Upper lobe of left lung (tissue), 4 donors: ENCODE data around the gene FHOD3.

Experiments used
- CTCF ChIP-seq, 6 experiments: fragments of 450-650 bp in 4 of 6; fragments of 200-600 bp in 2 of 6; sonication (generic) in 2 of 6; IDR thresholded peaks; one replicate each; pipeline ENCODE4 v1.5.1; 2016 to 2019; ENCODE audit warnings: antibody characterized with exemption in 6 of 6
- EP300 ChIP-seq, 4 donors: sonication (generic); formaldehyde crosslinking; IDR thresholded peaks; one replicate each; pipeline ENCODE4 v1.5.1; 2017; ENCODE audit warnings: antibody characterized with exemption in 4 of 4, control low read depth in 2 of 4
- POLR2A ChIP-seq, 4 donors: fragments of 450-650 bp; IDR thresholded peaks; one replicate each; pipeline ENCODE4 v1.5.1; 2016 to 2017; ENCODE audit warnings: antibody characterized with exemption in 4 of 4, mild to moderate bottlenecking in 2 of 4

GRCh38 chr18:36580874-36581750 is 283.6 kb downstream of the FHOD3 start:
- TF ChIP-seq CTCF (IDR thresholded peaks at IDR 0.05) (no peak), EP300 (IDR thresholded peaks at IDR 0.05) (no peak), POLR2A (IDR thresholded peaks at IDR 0.05) (no peak)
